Panc1 (cell line): ENCODE measurements around the gene RGS6.

Experiments used
- POLR2AphosphoS5 ChIP-seq: IDR thresholded peaks from 2 replicates; pipeline ENCODE4 v1.6.1; 2012; ENCODE audit warnings: mild to moderate bottlenecking, low read depth, low read length, moderate library complexity
- SIN3A ChIP-seq: IDR thresholded peaks from 2 replicates; pipeline ENCODE4 v1.6.1; 2012; ENCODE audit warnings: low read depth, mild to moderate bottlenecking, low read length, moderate library complexity, borderline replicate concordance; ENCODE audit not compliant: insufficient read depth
- TCF7L2 ChIP-seq: IDR thresholded peaks from 2 replicates; pipeline ENCODE4 v1.6.1; 2011; ENCODE audit warnings: mild to moderate bottlenecking, low read depth, low read length, inconsistent platforms
- TF ChIP-seq, protein P1 (sequence below): fragments of 450-650 bp; IDR thresholded peaks from 2 replicates; pipeline ENCODE4 v1.5.1; 2017; ENCODE audit warnings: mild to moderate bottlenecking
- TF ChIP-seq, protein P2 (sequence below), 2 experiments: IDR thresholded peaks; 2 replicates each; pipeline ENCODE4 v1.6.1; 2011 to 2012; ENCODE audit warnings: low read depth in 2 of 2, control low read depth in 1 of 2, low read length in 1 of 2, mild to moderate bottlenecking in 1 of 2, moderate library complexity in 1 of 2; ENCODE audit not compliant: insufficient read depth in 1 of 2

DNA sequence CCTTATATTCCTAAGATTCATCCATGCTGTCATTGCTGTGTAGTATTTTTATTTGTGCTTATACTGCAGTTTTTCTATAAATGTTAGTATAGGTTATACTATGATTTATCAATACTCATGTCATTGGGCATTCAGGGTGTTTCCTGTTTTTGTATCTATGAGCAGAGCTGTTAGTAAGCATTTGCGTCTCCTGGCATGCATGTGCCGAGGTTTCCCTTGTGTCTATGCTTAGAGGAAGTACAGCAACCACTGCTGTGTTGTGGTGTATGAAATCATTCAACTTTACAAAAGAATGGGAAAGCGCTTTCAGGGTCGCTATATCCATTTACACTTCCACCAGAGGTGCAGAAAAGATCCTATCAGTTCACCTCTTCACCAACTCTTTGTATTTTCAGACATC, 122.7 kb downstream of the RGS6 start:
- TF ChIP-seq, protein P1, sequence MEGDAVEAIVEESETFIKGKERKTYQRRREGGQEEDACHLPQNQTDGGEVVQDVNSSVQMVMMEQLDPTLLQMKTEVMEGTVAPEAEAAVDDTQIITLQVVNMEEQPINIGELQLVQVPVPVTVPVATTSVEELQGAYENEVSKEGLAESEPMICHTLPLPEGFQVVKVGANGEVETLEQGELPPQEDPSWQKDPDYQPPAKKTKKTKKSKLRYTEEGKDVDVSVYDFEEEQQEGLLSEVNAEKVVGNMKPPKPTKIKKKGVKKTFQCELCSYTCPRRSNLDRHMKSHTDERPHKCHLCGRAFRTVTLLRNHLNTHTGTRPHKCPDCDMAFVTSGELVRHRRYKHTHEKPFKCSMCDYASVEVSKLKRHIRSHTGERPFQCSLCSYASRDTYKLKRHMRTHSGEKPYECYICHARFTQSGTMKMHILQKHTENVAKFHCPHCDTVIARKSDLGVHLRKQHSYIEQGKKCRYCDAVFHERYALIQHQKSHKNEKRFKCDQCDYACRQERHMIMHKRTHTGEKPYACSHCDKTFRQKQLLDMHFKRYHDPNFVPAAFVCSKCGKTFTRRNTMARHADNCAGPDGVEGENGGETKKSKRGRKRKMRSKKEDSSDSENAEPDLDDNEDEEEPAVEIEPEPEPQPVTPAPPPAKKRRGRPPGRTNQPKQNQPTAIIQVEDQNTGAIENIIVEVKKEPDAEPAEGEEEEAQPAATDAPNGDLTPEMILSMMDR = no peak
- TF ChIP-seq POLR2AphosphoS5 = no peak
- no peak for TF ChIP-seq TCF7L2
- TF ChIP-seq, protein P2, sequence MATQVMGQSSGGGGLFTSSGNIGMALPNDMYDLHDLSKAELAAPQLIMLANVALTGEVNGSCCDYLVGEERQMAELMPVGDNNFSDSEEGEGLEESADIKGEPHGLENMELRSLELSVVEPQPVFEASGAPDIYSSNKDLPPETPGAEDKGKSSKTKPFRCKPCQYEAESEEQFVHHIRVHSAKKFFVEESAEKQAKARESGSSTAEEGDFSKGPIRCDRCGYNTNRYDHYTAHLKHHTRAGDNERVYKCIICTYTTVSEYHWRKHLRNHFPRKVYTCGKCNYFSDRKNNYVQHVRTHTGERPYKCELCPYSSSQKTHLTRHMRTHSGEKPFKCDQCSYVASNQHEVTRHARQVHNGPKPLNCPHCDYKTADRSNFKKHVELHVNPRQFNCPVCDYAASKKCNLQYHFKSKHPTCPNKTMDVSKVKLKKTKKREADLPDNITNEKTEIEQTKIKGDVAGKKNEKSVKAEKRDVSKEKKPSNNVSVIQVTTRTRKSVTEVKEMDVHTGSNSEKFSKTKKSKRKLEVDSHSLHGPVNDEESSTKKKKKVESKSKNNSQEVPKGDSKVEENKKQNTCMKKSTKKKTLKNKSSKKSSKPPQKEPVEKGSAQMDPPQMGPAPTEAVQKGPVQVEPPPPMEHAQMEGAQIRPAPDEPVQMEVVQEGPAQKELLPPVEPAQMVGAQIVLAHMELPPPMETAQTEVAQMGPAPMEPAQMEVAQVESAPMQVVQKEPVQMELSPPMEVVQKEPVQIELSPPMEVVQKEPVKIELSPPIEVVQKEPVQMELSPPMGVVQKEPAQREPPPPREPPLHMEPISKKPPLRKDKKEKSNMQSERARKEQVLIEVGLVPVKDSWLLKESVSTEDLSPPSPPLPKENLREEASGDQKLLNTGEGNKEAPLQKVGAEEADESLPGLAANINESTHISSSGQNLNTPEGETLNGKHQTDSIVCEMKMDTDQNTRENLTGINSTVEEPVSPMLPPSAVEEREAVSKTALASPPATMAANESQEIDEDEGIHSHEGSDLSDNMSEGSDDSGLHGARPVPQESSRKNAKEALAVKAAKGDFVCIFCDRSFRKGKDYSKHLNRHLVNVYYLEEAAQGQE (IDR thresholded peaks at IDR 0.05; ENCODE audit: insufficient read depth in 1 of 2, low read depth in 2 of 2, low read length in 1 of 2) = no peak
- TF ChIP-seq SIN3A = no peak
